Neural progenitor cell (in vitro differentiated cells): ENCODE results near the gene PPHLN1.

Experiments used
- CTCF ChIP-seq: fragments of 200-600 bp; sonication (generic); IDR thresholded peaks from 2 replicates; pipeline ENCODE4 v1.5.1; 2017; ENCODE audit warnings: antibody characterized with exemption, mild to moderate bottlenecking
- EZH2phosphoT487 ChIP-seq: fragments of 200-600 bp; sonication (generic); IDR thresholded peaks from 2 replicates; pipeline ENCODE4 v1.6.1; 2017; ENCODE audit warnings: antibody characterized with exemption

GRCh38 chr12:42283739-42284138, 42.2 kb upstream of the PPHLN1 start:
- TF ChIP-seq CTCF: no peak
- TF ChIP-seq EZH2phosphoT487: no peak
